Ovary (tissue), 9 donors: ENCODE results near the gene CACNA1C. TPM values are rescaled to one million over a fixed set of nuclear protein-coding genes. Genes with fewer than 3 reads are reported as not detected.

Source experiments
- DNase-seq, 5 donors: peaks; one replicate each; pipeline ENCODE4 v3.0.0-alpha.2; 2019 to 2020
- H3K27ac ChIP-seq, 2 donors: fragments of 200-600 bp; one replicate each; pipeline versions ENCODE4 v1.5.1 to v1.8.0; 2019 to 2022
- H3K27me3 ChIP-seq: fragments of 200-600 bp; one replicate; pipeline ENCODE4 v1.8.0; 2022
- H3K36me3 ChIP-seq: fragments of 200-600 bp; sonication (generic); one replicate; pipeline ENCODE4 v1.5.1; 2019
- H3K4me1 ChIP-seq: one replicate; pipeline ENCODE4 v1.8.1; 2013; ENCODE audit warnings: mild to moderate bottlenecking, moderate library complexity; ENCODE audit not compliant: insufficient read depth
- H3K4me3 ChIP-seq: fragments of 200-600 bp; sonication (generic); one replicate; pipeline ENCODE4 v1.5.1; 2017
- H3K9me3 ChIP-seq, 2 donors: fragments of 200-600 bp in 1 of 2; sonication (generic) in 1 of 2; one replicate each; pipeline versions ENCODE4 v1.5.1 to v1.8.1; 2013 to 2019; ENCODE audit warnings: mild to moderate bottlenecking in 1 of 2, moderate library complexity in 1 of 2
- EP300 ChIP-seq: sonication (generic); formaldehyde crosslinking; IDR thresholded peaks from one replicate; pipeline ENCODE4 v1.6.1; 2017; ENCODE audit warnings: antibody characterized with exemption
- POLR2A ChIP-seq: fragments of 450-650 bp; IDR thresholded peaks from one replicate; pipeline ENCODE4 v1.6.1; 2017; ENCODE audit warnings: antibody characterized with exemption, mild to moderate bottlenecking, moderate library complexity
- WGBS, 3 donors: extraction: QIAGEN DNeasy Blood & Tissue Kit in 1 of 3; methylation state at CpG; one replicate each; pipeline versions ENCODE4 v1.1.5 to v1.1.7; 2013 to 2017; 5-methylcytosine and 5-hydroxymethylcytosine counted together
- intact Hi-C, 4 donors: fragments of 100-400 bp; cut with DNase I; formaldehyde crosslinking; loops; one replicate each; pipeline versions ENCODE4 v1.11.0 to v1.15.1; 2022 to 2023
- polyA plus RNA-seq, 2 donors: library from polyadenylated mRNA; stranded (reverse); fragments of 200-250 nt in 1 of 2; fragments of 350-450 nt in 1 of 2; fragmentation: Illumina TruSeq in 1 of 2; extraction: RNeasy Lipid Tissue Mini Kit (QIAGEN cat#74804) in 1 of 2; gene quantifications; one replicate each; pipeline ENCODE4 v1.2.3, GENCODE V29; 2013 to 2014
- total RNA-seq, 7 donors: library from RNA; depleted of rRNA in 2 of 7; stranded (reverse); fragments of >200 nt in 2 of 7; fragmentation: NEBNext Ultra II Directional in 3 of 7; extraction: Animal tissue kit (Norgen Biotek cat#: 25700) in 3 of 7; gene quantifications; one replicate each; pipeline versions ENCODE4 v1.1.0 to v1.2.4, GENCODE V29; 2016 to 2023
- TF ChIP-seq, protein P1 (sequence below), 3 donors: fragments of 450-650 bp in 2 of 3; fragments of 200-600 bp in 1 of 3; IDR thresholded peaks; one replicate each; pipeline versions ENCODE4 v1.5.1 to v1.8.0; 2016 to 2022; ENCODE audit warnings: antibody characterized with exemption in 3 of 3, mild to moderate bottlenecking in 1 of 3
- donor health status: DM: no; HTN: no; CAD: no; lungs with moderate emphysema.
- donor health status: DM: no; HTN: no; CAD: no.
- donor health status: Bipolar disorder and iron deficiency.
- donor health status: DM: yes; HTN: yes; CAD: no.
- donor health status: DM: no; HTN: no; CAD: no.
- donor health status: DM: yes; HTN: yes; CAD: no.

CACNA1C gene
- total and polyA plus RNA-seq, 9 donors: 2.2 to 8.3 (median 3.7) TPM

DNA sequence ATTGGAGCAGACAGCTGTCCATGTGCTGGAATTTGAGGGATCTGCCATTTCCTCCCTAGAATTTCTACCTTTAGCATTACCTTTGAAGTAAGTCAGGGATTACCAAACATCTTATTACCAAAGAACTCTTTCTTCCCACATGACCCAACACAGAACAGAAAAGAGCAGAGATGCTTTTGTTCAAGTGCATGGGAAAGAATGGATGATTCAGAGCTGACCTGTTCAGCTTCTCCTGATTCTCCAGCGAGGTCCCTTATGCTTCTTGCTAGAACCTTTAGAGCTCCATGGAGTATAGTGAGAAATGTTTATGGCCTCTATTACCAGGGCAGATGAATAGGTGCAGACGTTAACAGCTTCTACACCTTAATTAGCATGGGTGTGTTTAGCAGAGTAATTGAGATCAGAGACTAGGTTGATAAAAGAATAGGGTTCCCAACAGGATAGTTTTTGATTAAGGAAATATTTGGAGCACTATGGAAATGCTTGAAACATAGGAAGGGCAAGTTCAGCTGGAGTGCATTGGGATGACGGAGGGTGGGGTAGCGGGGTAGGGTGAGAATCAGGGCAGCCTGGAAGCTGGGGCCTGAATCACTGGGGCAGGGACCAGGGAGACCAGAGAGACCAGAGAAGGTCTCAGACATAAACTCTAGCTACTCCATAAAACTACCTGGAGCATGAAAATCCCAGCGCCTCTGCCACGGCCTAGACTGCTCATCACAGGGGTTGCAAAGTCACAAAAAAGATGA is 223.7 kb downstream of the CACNA1C start:
- TF ChIP-seq EP300: no peak
- TF ChIP-seq, protein P1, sequence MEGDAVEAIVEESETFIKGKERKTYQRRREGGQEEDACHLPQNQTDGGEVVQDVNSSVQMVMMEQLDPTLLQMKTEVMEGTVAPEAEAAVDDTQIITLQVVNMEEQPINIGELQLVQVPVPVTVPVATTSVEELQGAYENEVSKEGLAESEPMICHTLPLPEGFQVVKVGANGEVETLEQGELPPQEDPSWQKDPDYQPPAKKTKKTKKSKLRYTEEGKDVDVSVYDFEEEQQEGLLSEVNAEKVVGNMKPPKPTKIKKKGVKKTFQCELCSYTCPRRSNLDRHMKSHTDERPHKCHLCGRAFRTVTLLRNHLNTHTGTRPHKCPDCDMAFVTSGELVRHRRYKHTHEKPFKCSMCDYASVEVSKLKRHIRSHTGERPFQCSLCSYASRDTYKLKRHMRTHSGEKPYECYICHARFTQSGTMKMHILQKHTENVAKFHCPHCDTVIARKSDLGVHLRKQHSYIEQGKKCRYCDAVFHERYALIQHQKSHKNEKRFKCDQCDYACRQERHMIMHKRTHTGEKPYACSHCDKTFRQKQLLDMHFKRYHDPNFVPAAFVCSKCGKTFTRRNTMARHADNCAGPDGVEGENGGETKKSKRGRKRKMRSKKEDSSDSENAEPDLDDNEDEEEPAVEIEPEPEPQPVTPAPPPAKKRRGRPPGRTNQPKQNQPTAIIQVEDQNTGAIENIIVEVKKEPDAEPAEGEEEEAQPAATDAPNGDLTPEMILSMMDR (IDR thresholded peaks at IDR 0.05): no peak
- TF ChIP-seq POLR2A: no peak
- H3K27me3 ChIP-seq: no peaks in the 10 kb centered on the region
- no peak for DNase-seq
- peaks cover 1% of the 10 kb centered on the region for H3K4me1 ChIP-seq
- 89 to 94% (median 90%) methylated on average over 6 of the region's 6 CpGs for WGBS, 3 donors
- intact Hi-C loops: loop anchor here in 1 of 4 donors (10.0 kb wide), 1 partner anchor 482 kb away; no protein-coding TSS in a partner anchor
- H3K9me3 ChIP-seq: no peaks in the 10 kb centered on the region
- H3K4me3 ChIP-seq: no peak overlapping the region
- no peaks in the 10 kb centered on the region for H3K36me3 ChIP-seq
- H3K27ac ChIP-seq: no peak overlapping the region

DNA sequence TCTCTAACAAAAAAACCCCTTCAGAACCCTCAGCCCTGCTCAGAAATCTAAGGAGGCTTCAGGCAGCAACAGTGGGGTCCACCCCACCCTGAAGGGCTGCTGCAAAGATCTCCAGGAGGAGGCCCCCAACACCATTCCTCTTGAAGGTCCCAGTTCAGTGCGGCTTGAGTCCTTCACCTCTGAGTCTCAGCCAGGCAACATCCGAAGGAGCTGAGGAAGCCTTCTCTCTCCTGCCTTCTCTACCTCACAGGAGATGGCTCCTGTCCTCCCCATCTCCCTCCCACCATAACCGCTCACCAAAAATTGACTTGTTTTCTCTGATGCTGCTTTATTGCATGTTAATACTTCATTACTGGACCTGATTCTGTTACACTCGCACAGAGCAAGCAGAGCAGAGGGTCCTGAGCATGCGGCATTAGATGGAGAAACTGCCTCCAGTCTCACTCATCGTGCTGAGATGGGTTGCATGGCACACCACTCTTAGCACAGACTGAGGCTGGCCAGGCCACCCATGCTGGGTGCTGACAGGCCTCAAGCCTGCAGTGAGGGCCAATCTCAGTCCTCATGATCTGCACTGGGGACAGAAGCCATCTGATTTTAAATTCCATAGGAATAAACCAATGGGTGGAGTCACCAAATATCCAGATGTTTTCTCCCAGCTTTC is 224.8 kb downstream of the CACNA1C start:
- no peaks in the 10 kb centered on the region for H3K9me3 ChIP-seq
- TF ChIP-seq, protein P1 (IDR thresholded peaks at IDR 0.05): no peak
- TF ChIP-seq POLR2A: no peak
- TF ChIP-seq EP300: no peak
- peaks cover 1% of the 10 kb centered on the region for H3K4me1 ChIP-seq
- H3K36me3 ChIP-seq: no peaks in the 10 kb centered on the region
- 85 to 94% (median 92%) methylated on average over 6 of the region's 6 CpGs for WGBS, 3 donors
- intact Hi-C loops: loop anchor here in 1 of 4 donors (10.0 kb wide), 1 partner anchor 483 kb away; no protein-coding TSS in a partner anchor
- DNase-seq: no peak
- H3K27ac ChIP-seq: no peak overlapping the region
- no peaks in the 10 kb centered on the region for H3K27me3 ChIP-seq
- H3K4me3 ChIP-seq: no peak overlapping the region

DNA sequence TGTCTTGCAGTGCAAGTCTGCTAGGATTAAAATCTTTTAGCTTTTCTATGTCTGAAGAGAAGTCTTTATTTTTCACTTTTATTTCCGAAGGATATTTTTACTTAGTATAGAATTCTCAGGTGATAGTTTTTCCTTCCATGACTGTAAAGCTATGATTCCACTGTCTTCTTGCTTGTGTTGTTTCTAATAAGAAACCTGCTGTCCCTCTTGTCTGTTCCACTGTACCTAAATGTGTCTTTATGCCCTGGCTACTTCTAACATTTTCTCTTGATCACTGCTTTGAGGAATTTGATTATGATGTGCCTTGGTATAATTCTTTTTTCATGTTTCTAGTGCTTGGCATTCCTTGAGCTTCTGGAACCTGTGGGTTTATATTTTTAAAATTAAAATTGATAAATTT is 228.7 kb downstream of the CACNA1C start:
- DNase-seq: no peak
- TF ChIP-seq, protein P1 (IDR thresholded peaks at IDR 0.05): no peak
- TF ChIP-seq EP300 (no peak), POLR2A (no peak)
- WGBS, 3 donors: 90 to 95% (median 94%) methylated on average over 1 of the region's 1 CpG
- H3K27me3 ChIP-seq: no peaks in the 10 kb centered on the region
- no peaks in the 10 kb centered on the region for H3K9me3 ChIP-seq
- no peaks in the 10 kb centered on the region for H3K36me3 ChIP-seq
- intact Hi-C loops: loop anchor here in 1 of 4 donors (10.0 kb wide), 1 partner anchor 227 kb away; the partner anchor contains the start of gene CACNA1C
- H3K4me3 ChIP-seq: no peak overlapping the region
- no peak overlapping the region for H3K27ac ChIP-seq
- peaks cover 4% of the 10 kb centered on the region for H3K4me1 ChIP-seq

DNA sequence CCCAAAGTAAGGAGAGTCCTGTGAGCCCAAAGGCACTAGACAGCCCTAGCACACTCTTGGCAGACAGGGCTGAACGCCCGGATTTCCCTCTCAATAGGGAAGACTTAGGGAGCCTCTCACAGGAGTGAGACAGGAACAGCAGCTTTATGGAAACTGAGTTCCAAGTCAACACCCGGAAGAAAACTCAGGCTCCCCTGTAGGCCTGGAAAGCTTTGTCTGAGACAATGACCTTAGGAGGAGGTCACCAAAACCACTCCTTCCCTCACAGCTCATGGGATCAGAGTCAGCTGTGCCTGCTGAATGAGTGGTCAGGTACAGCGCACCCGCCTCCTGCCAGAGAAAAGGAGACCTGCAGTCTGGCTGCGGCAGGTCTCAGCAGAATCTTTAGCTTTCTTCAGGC is 229.5 kb downstream of the CACNA1C start:
- WGBS, 3 donors: 81 to 83% (median 82%) methylated on average over 6 of the region's 6 CpGs
- intact Hi-C loops: loop anchor here in 1 of 4 donors (10.0 kb wide), 1 partner anchor 228 kb away; the partner anchor contains the start of gene CACNA1C
- no peak overlapping the region for H3K27ac ChIP-seq

More for the DNA sequence above, 229.5 kb downstream of the CACNA1C start:
- no peaks in the 10 kb centered on the region for H3K27me3 ChIP-seq
- no peak overlapping the region for H3K4me3 ChIP-seq
- peaks cover 4% of the 10 kb centered on the region for H3K4me1 ChIP-seq
- TF ChIP-seq, protein P1 (IDR thresholded peaks at IDR 0.05): no peak
- TF ChIP-seq EP300 (no peak), POLR2A (no peak)
- no peaks in the 10 kb centered on the region for H3K9me3 ChIP-seq
- no peak for DNase-seq
- no peaks in the 10 kb centered on the region for H3K36me3 ChIP-seq
